COLO829 (cell line): ENCODE measurements around the gene LSP1.

Experiments used
- DNase-seq: peaks from one replicate; pipeline ENCODE4 v3.0.0; 2012; ENCODE audit warnings: low spot score

The LSP1 gene

GRCh38 chr11:1917523-1918435 is 64.9 kb downstream of the LSP1 start:
- no peak for DNase-seq

- DNase-seq, result no peak
Observed at GRCh38 chr11:1918436-1919315, 65.8 kb downstream of the LSP1 start.

GRCh38 chr11:1919391-1920127 is 66.7 kb downstream of the LSP1 start, which contains the start of gene TNNT3:
Gene TNNT3 (plus strand): TSS chr11:1919703. CDS start chr11:1922875, 3,172 bp downstream.
- DNase-seq, result no peak

GRCh38 chr11:1920128-1920908 is 67.4 kb downstream of the LSP1 start:
- no peak for DNase-seq

- no peak for DNase-seq
Observed at GRCh38 chr11:1920909-1921573, 68.2 kb downstream of the LSP1 start.

- DNase-seq, result no peak
Observed at GRCh38 chr11:1921574-1922141, 68.8 kb downstream of the LSP1 start.

GRCh38 chr11:1922481-1923081 is 69.7 kb downstream of the LSP1 start:
- DNase-seq, result no peak

GRCh38 chr11:1923201-1923956 is 70.5 kb downstream of the LSP1 start:
- DNase-seq, result no peak

GRCh38 chr11:1924181-1924580 is 71.3 kb downstream of the LSP1 start:
- DNase-seq, result no peak

- DNase-seq, result no peak
Observed at GRCh38 chr11:1924646-1925372, 71.9 kb downstream of the LSP1 start.

GRCh38 chr11:1925373-1926155 is 72.7 kb downstream of the LSP1 start:
- DNase-seq, result no peak

GRCh38 chr11:1926156-1927025 is 73.5 kb downstream of the LSP1 start:
- no peak for DNase-seq

GRCh38 chr11:1927026-1927847 is 74.4 kb downstream of the LSP1 start:
- no peak for DNase-seq

- DNase-seq, result no peak
Observed at GRCh38 chr11:1927848-1928469, 75.1 kb downstream of the LSP1 start.

GRCh38 chr11:1928470-1928890 is 75.6 kb downstream of the LSP1 start:
- no peak for DNase-seq
